ENCODE data around the gene NANP.
"Not testable (repeated sequence)": the region's sequence is repeated elsewhere in the genome, so short reads cannot be mapped to it uniquely, and the experiment has no call there.

Gene NANP, protein sequence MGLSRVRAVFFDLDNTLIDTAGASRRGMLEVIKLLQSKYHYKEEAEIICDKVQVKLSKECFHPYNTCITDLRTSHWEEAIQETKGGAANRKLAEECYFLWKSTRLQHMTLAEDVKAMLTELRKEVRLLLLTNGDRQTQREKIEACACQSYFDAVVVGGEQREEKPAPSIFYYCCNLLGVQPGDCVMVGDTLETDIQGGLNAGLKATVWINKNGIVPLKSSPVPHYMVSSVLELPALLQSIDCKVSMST

DNA sequence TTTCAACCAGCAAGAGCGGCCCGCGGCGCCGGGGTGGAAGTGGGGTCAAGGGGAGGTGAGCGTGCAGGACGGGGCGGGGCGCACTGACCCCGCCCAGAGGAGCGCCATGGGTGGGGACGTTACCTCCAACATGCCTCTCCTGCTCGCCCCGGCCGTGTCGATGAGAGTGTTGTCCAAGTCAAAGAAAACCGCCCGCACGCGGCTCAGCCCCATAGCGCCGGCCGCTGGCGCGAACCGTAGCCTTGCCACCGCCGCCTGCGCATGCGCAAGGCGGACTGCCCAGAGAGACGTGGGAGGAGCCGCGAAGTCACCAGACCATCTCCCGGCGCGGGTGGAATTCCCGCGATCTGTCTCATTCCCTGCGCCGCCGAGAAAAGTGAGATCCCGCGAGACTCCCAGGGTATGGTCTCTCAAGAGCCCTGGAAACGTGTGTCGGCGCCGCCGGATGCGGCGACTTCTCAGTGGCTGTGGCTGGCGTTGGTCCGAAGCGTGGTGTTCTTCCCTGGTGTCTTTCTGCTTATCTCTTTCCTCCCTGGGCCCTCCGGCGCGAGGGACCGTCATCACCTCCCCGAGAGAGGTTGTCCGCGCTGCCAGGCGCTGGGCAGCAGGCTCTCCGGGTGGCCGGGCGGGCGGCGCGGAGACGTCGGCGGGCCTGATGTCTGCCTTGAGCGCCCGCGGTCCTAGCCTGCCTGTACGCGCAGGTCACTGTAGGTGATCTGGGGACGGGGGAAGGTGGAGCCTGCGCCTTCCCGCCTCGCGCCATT lies at the start of gene NANP:
NANP (minus strand) TSS at position 279 of the 764 bp plus-strand sequence; CDS start at position 213, 66 bp downstream.
- DNase-seq (ENCODE audit: low read depth in 2 of 2): peak; percentile 69 to 78

DNA sequence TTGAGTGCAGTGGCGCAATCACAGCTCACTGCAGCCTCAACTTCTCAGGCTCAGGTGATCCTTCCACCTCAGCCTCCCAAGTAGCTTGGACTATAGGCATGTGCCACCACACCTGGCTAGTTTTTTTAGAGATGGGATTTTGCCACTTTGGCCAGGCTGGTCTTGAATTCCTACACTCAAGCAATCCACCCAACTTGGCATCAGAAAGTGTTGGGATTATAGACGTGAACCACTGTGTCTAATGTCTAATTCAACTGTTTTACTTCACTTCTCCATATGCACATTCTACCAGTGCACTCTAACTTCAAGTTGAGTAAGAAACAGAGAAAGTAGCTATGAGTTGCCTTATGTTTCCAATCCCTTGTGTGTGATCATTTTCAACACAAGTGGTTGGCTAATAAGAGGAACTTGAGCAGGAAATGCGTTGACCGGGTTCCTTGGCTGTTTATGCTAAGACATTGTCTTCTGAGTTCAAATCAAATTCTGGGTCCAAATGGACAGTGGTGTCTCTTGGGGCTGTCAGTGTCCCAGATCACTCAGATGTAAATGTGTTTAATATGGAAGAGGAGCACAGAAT lies 48.9 kb upstream of the NANP start:
- DNase-seq (ENCODE audit: low read depth in 2 of 2): no peak

GRCh38 chr20:25669826-25670422 lies 46.1 kb upstream of the NANP start:
- no peak for DNase-seq (ENCODE audit: low read depth in 2 of 2)

GRCh38 chr20:25668446-25668845 lies 44.6 kb upstream of the NANP start:
- DNase-seq (ENCODE audit: low read depth in 2 of 2): no peak

- DNase-seq (ENCODE audit: low read depth in 2 of 2): no peak
Measured at GRCh38 chr20:25659999-25660398, 36.2 kb upstream of the NANP start.

- DNase-seq (ENCODE audit: low read depth in 2 of 2): no peak
Measured at GRCh38 chr20:25654487-25654886, 30.7 kb upstream of the NANP start.

- not testable (repeated sequence) for DNase-seq (ENCODE audit: low read depth in 2 of 2)
Measured at GRCh38 chr20:25652866-25653265, 29.1 kb upstream of the NANP start.

DNA sequence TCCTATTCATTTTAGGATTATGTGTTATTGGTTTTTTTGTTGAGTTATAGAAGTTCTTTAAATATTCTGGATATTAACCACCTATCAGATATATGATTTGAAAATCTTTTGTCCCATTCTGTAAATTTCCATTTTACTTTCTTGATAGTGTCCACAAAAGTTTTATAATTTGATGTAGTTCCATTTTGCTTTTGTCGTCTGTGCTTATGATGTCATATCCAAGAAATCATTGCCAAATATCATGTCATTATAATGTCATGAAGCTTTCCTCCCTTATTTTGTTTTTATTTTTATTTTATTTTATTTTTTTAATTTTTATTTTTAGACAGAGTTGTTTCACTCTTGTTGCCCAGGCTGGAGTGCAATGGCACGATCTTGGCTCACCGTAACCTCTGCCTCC lies 21.0 kb upstream of the NANP start:
- no peak for DNase-seq (ENCODE audit: low read depth in 2 of 2)

DNA sequence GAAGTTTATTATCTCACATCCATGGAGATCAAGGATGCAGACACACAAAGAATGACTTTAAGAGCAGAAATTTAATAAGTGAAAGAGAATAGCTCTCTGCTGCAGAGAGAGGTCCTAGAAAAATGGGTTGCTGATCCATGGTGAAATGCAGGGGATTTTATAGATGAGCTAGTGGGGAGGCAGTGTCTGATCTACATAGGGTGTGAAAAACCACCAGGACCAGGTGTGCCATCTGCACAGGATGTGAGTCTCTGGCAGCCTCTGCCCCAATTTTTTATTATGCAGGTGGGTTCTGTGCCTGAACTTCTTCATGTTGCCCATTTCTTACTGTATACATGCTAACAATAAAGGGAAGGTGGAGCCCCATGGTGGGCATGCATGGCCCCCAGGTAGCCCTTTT lies 19.9 kb upstream of the NANP start:
- DNase-seq (ENCODE audit: low read depth in 2 of 2): no peak

DNA sequence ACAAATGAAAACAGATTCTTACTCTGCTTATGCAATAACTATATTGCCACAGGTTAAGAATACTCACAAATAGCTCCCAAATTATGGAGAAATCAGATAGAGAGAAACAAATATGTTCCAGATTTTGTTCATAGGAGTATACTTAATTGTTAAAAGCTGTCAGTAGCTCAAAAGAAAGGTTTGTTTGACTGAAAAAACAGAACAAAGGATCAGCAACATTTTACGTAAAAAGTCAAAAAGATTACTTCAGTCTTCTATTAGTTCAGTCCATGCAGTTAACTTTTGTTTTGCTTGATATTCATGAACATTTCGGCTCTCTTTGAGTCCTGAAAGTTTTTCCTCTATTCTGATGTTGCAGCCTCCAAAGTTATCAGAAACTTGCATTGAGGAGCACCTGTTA lies 13.4 kb upstream of the NANP start:
- no peak for DNase-seq (ENCODE audit: low read depth in 2 of 2)

- no peak for DNase-seq (ENCODE audit: low read depth in 2 of 2)
Measured at GRCh38 chr20:25632940-25633790, 9.4 kb upstream of the NANP start.

DNA sequence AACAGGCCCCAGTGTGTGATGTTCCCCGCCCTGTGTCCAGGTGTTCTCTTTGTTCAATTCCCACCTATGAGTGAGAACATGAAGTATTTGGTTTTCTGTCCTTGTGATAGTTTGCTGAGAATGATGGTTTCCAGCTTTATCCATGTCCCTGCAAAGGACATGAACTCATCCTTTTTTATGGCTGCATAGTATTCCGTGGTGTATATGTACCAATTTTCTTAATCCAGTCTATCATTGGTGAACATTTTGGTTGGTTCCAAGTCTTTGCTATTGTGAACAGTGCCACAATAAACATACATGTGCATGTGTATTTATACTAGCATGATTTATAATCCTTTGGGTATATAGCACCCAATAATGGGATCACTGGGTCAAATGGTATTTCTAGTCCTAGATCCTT lies 6.8 kb upstream of the NANP start:
- not testable (repeated sequence) for DNase-seq (ENCODE audit: low read depth in 2 of 2)

DNA sequence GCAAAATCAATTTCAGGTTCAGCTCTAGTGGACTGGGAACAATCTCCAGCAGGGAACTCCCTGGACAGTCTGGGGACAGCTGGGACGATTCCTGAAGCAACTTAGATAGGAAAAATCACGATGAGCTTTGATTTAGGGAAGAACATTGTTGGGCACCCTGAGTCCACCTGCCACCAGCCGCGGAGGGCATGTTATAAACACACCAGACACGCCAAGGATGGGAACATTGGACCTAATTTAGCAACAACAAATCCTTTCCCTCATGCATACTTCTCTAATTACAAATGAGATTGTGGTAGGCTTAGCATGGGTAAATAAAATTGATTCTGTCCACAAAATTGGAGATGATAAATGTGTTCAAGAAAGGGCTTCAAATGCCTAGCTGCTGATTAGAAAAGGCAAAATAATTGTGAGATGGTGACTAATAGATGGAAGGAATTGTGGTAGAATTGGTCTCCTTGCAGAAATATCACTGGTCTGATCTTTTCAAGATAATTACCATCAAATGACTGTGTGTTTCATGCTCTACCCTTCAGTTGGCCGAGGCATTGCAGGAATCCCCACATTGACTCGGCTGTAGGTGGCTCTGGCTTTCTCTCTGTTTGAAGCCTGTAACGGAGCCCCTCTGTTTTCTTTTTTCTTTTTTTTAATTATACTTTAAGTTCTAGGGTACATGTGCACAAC lies 6.1 kb upstream of the NANP start:
- no peak for DNase-seq (ENCODE audit: low read depth in 2 of 2)

- no peak for DNase-seq (ENCODE audit: low read depth in 2 of 2)
Measured at GRCh38 chr20:25626779-25627178, 3.0 kb upstream of the NANP start.

DNA sequence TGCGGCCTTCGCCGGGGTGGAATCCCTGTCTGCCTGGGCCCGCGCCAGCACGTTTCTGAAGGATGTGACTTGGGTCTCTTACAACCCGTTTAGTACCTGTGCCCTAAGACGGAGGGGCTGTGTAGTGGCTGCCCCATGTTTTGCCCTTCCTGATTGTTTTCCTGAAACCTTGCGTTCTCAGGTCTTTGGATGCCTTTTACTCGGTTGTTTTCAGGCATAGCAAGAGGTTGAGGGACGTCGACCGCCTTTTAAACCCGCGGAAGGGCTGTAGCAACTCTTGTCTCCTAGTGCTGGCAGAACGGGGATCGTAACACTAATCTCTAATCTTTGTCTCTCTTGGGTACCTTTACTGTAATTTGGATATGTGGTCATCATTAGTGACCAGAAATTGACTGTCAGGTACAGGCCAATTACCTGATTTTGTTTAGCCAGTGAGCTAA lies 706 bp upstream of the NANP start:
- DNase-seq (ENCODE audit: low read depth in 2 of 2): no peak

DNA sequence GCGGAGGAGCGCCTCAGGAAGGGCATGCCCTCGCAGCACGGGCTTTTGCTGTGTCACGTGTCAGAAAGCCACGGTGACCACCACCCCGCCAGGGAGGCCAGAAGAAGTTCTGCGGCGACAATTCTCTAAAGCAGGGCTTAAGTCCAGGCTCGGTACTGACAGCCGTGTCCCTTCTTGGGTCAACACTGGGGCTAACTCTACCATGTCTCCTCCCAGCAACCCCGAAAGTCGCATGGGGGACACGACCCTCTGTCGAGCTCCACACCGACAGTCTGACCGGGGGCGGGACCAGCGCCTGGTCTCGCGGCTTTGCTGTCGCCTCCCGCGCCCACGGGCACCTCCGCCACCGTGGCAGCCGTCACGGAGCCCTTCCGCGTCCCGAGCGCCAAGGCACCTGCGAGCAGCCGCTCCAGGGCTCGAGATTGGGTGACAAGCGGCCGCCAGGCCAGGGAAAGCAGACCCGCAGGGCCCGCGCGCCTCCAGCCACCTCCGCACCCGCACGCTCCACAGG lies 534 bp downstream of the NANP start:
- DNase-seq (ENCODE audit: low read depth in 2 of 2): no peak

DNA sequence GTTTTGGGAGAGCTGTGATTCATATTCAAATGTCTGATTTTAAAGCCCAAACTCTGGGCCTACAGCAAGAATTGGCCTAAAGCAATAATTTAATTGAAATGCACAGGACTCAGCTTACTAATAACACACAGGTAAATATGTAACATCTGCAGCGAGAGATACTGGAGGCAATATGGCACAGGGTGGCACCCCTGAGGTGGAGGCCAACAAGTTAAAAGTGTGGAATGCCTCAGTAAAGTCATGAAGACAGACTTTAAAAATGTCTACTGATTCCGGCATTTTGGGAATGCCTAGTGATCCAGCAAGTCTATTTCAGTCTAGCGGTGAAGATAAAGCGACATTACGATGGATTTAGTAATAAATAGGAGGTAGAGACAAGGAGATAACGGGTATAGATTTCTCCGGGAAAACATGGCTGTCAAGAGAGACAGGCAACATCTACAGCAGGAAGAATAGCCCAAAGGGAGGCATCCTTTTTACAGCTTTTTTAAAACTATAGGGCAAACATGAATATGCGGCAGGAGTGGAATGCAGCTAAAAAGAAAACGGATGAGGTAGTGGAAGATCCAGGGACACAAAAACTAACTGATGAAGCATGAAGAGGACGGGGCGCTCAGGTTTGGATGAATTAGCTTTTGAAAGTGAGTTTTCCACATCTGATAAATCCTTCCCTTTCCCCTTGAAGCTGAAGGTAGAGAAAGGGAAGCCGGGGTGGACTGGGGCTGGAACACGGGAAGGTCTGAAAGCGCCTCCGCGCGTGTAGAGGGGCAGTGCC lies 1.2 kb downstream of the NANP start:
- no peak for DNase-seq (ENCODE audit: low read depth in 2 of 2)

GRCh38 chr20:25622049-25622448 lies 1.8 kb downstream of the NANP start:
- DNase-seq (ENCODE audit: low read depth in 2 of 2): no peak

GRCh38 chr20:25619514-25619913 lies 4.3 kb downstream of the NANP start:
- no peak for DNase-seq (ENCODE audit: low read depth in 2 of 2)

- DNase-seq (ENCODE audit: low read depth in 2 of 2): no peak
Measured at GRCh38 chr20:25608774-25609173, 15.0 kb downstream of the NANP start.

All from activated CD8-positive, alpha-beta memory T cell treated with anti-CD3 and anti-CD28 coated beads for 4 hours (primary cell).